GM12878 (cell line): ENCODE measurements around the gene ALG12. TPM values are rescaled to one million over a fixed set of nuclear protein-coding genes. Genes with fewer than 3 reads are reported as not detected.
A peak's percentile ranks its signal among the peaks of the same experiment; 100 is the strongest.

ENCODE experiments used
- BMI1 ChIP-seq: fragments of 450-650 bp; IDR thresholded peaks from 2 replicates; pipeline ENCODE4 v1.6.1; 2016; ENCODE audit warnings: mild to moderate bottlenecking, moderate library complexity, borderline replicate concordance
- CTCF ChIP-seq, 3 experiments: IDR thresholded peaks in 2 of 3; conservative IDR thresholded peaks in 1 of 3; 2 replicates each; pipeline ENCODE4 v1.5.1; 2011; ENCODE audit warnings: low read depth in 3 of 3, low read length in 3 of 3, mild to moderate bottlenecking in 3 of 3, control low read depth in 2 of 3, moderate library complexity in 2 of 3, inconsistent platforms in 1 of 3, mixed read lengths in 1 of 3; ENCODE audit not compliant: control insufficient read depth in 2 of 3, insufficient read depth in 1 of 3; ENCODE audit errors: extremely low read depth in 1 of 3
- E2F4 ChIP-seq: IDR thresholded peaks from 2 replicates; pipeline ENCODE4 v1.6.1; 2012; ENCODE audit warnings: low read depth, low read length, improper control_type of control experiment
- EED ChIP-seq: sonication (generic); IDR thresholded peaks from 2 replicates; pipeline ENCODE4 v1.6.1; 2016; ENCODE audit warnings: antibody characterized with exemption, low read depth
- ELK1 ChIP-seq: IDR thresholded peaks from 2 replicates; pipeline ENCODE4 v1.6.1; 2012; ENCODE audit warnings: low read depth, low read length, improper control_type of control experiment
- GATAD2B ChIP-seq: fragments of 450-650 bp; conservative IDR thresholded peaks from 2 replicates; pipeline ENCODE4 v1.6.1; 2017; ENCODE audit warnings: low read depth, mild to moderate bottlenecking, moderate library complexity
- MEF2A ChIP-seq: IDR thresholded peaks from 2 replicates; pipeline ENCODE4 v1.6.1; 2011; ENCODE audit warnings: low read depth, mild to moderate bottlenecking, low read length, moderate library complexity; ENCODE audit not compliant: insufficient read depth
- NRF1 ChIP-seq: conservative IDR thresholded peaks from 2 replicates; pipeline ENCODE4 v1.6.1; 2011; ENCODE audit warnings: mild to moderate bottlenecking, low read depth, low read length, improper control_type of control experiment
- POU2F2 ChIP-seq: IDR thresholded peaks from 3 replicates; pipeline ENCODE4 v1.6.1; 2011; ENCODE audit warnings: low read depth, mild to moderate bottlenecking, low read length, borderline replicate concordance
- RELA ChIP-seq: fragments of 450-650 bp; IDR thresholded peaks from 2 replicates; pipeline ENCODE4 v1.8.0; 2014; ENCODE audit warnings: borderline replicate concordance; ENCODE audit not compliant: partially characterized antibody
- RUNX3 ChIP-seq: IDR thresholded peaks from 2 replicates; pipeline ENCODE4 v1.6.1; 2012; ENCODE audit warnings: low read length, inconsistent platforms
- SIX5 ChIP-seq: IDR thresholded peaks from 2 replicates; pipeline ENCODE4 v1.6.1; 2011; ENCODE audit warnings: mild to moderate bottlenecking, low read depth, low read length, moderate library complexity; ENCODE audit not compliant: severe bottlenecking
- SMC3 ChIP-seq: IDR thresholded peaks from 2 replicates; pipeline ENCODE4 v1.6.1; 2011; ENCODE audit warnings: low read length, improper control_type of control experiment, borderline replicate concordance
- SP1 ChIP-seq: IDR thresholded peaks from one replicate; pipeline ENCODE4 v1.6.1; 2011; ENCODE audit warnings: low read depth, low read length
- SUZ12 ChIP-seq: fragments of 200-600 bp; sonication (generic); IDR thresholded peaks from one replicate; pipeline ENCODE4 v1.6.1; 2018; ENCODE audit warnings: antibody characterized with exemption, mild to moderate bottlenecking; ENCODE audit not compliant: unreplicated experiment
- TAF1 ChIP-seq: IDR thresholded peaks from 2 replicates; pipeline ENCODE4 v1.6.1; 2011; ENCODE audit warnings: mild to moderate bottlenecking, low read depth, low read length, borderline replicate concordance
- TCF7 ChIP-seq: IDR thresholded peaks from 2 replicates; pipeline ENCODE4 v1.6.1; 2014; ENCODE audit warnings: antibody characterized with exemption, borderline replicate concordance
- USF1 ChIP-seq: IDR thresholded peaks from 2 replicates; pipeline ENCODE4 v1.6.1; 2011; ENCODE audit warnings: borderline replicate concordance, low read depth, mild to moderate bottlenecking, moderate library complexity, mixed read lengths, low read length; ENCODE audit not compliant: insufficient read depth; ENCODE audit errors: extremely low read length
- WRNIP1 ChIP-seq: IDR thresholded peaks from 2 replicates; pipeline ENCODE4 v1.6.1; 2011; ENCODE audit warnings: low read depth, low read length, improper control_type of control experiment, borderline replicate concordance
- ZBTB11 ChIP-seq: fragments of 450-650 bp; formaldehyde crosslinking; IDR thresholded peaks from 2 replicates; pipeline ENCODE4 v1.5.0; 2022; ENCODE audit warnings: mild to moderate bottlenecking, missing genetic modification characterization
- ZNF274 ChIP-seq: IDR thresholded peaks from one replicate; pipeline ENCODE4 v1.8.0; 2011; ENCODE audit not compliant: insufficient read length, insufficient read depth
- polyA plus RNA-seq, 11 experiments: library from polyadenylated mRNA; depleted of rRNA in 4 of 11; unstranded in 6 of 11; stranded (reverse) in 5 of 11; fragments of >200 nt; fragmentation: Nextera tagmentation in 4 of 11; fragmentation: Illumina TruSeq in 1 of 11; extraction: Ambion mirVana in 4 of 11; extraction: Trizol in 1 of 11; gene quantifications; 1 replicate in 1 of 11; 2 replicates in 10 of 11; pipeline versions ENCODE4 v1.2.1 to v1.2.3, GENCODE V29; 2011 to 2016; ENCODE audit warnings: inconsistent platforms in 2 of 11, missing spikeins in 2 of 11, low read depth in 1 of 11
- total RNA-seq, 4 experiments: library from RNA; depleted of rRNA in 3 of 4; stranded (reverse); fragments of >200 nt in 3 of 4; fragmentation: Illumina TruSeq in 1 of 4; extraction: Trizol in 1 of 4; gene quantifications; 2 replicates each; pipeline versions ENCODE4 v1.2.1 to v1.2.3, GENCODE V29; 2013 to 2021

ALG12 gene
- total and polyA plus RNA-seq, 10 of the 15 experiments (the other 5 are each of a cell fraction or from before 2014, with no cell fraction given): 0.22 to 23.4 (median 6.6) TPM

- TF ChIP-seq USF1 (no peak), SUZ12 (no peak), ELK1 (peak; percentile 44; the same call in 1 of the 2 replicates), RELA (peak; percentile 81), NRF1 (peak; percentile 61), ZBTB11 (no peak), SMC3 (no peak), CTCF (IDR thresholded peaks at IDR 0.05 in 2 of 3, conservative IDR thresholded peaks at IDR 0.05 in 1 of 3; ENCODE audit: control insufficient read depth in 2 of 3, extremely low read depth in 1 of 3, insufficient read depth in 1 of 3, low read depth in 3 of 3, low read length in 3 of 3) (no peak), WRNIP1 (no peak), BMI1 (no peak), POU2F2 (peak; percentile 87), RUNX3 (peak; percentile 33), GATAD2B (peak; percentile 96), SP1 (peak; percentile 44), EED (no peak), TAF1 (peak; percentile 95), E2F4 (no peak), ZNF274 (no peak), MEF2A (no peak), SIX5 (no peak), TCF7 (no peak)
Observed at GRCh38 chr22:49960159-49961004, 42.1 kb upstream of the ALG12 start, which contains the start of gene PIM3 (continued).
